AG10803 (cell line): ENCODE results near the gene CDKAL1.

ENCODE experiments used
- DNase-seq: peaks from one replicate; pipeline ENCODE4 v3.0.0; 2010; ENCODE audit warnings: low read depth
- H3K4me3 ChIP-seq: 2 replicates; pipeline ENCODE4 v1.5.1; 2011; ENCODE audit warnings: mild to moderate bottlenecking, low read length, control low read depth
- TF ChIP-seq, protein P1 (sequence below): conservative IDR thresholded peaks from 2 replicates; pipeline ENCODE4 v1.5.1; 2011; ENCODE audit warnings: mild to moderate bottlenecking, low read length, control low read depth, inconsistent platforms

CDKAL1 gene

DNA sequence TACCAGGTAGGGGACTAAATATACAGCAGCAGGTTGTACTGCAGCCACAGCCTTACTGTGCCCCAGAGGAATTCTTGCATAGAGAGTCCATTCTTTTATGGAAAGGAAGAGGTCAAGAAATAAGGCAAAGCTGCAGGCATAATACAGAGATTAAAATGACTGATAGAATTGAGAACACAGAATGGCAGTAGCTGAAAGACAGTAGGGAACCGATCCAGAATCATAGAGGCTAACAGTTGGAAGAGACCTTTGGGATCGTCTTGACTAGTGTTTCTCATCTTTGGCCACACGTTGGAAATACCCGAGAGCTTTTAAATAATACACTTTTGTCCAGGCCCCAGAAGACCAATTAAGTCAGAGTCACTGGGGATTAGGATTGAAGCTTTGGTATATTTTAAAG, 566.7 kb downstream of the CDKAL1 start:
- TF ChIP-seq, protein P1, sequence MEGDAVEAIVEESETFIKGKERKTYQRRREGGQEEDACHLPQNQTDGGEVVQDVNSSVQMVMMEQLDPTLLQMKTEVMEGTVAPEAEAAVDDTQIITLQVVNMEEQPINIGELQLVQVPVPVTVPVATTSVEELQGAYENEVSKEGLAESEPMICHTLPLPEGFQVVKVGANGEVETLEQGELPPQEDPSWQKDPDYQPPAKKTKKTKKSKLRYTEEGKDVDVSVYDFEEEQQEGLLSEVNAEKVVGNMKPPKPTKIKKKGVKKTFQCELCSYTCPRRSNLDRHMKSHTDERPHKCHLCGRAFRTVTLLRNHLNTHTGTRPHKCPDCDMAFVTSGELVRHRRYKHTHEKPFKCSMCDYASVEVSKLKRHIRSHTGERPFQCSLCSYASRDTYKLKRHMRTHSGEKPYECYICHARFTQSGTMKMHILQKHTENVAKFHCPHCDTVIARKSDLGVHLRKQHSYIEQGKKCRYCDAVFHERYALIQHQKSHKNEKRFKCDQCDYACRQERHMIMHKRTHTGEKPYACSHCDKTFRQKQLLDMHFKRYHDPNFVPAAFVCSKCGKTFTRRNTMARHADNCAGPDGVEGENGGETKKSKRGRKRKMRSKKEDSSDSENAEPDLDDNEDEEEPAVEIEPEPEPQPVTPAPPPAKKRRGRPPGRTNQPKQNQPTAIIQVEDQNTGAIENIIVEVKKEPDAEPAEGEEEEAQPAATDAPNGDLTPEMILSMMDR, result no peak
- no peak for DNase-seq
- H3K4me3 ChIP-seq, result no peak overlapping the region

DNA sequence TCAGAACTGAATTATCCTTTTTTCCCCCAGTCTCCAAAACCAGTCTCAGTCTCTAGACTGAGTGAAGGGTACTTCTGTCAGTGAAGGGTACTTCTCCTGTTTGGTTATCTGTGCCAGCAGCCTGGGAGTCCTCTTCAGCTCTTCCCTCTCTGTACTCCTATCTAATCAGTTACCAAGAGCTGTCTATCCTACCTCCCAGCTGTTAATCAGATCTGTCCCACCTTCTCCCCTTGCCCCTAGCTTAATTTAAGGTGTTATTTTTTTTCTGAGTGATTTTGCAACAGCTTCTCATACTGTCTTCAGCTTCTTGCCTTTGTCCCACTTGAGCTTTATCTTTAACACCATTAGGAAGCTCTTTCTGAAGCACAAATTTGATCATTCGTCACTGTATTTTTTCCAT, 567.4 kb downstream of the CDKAL1 start:
- H3K4me3 ChIP-seq, result no peak overlapping the region
- DNase-seq, result no peak
- TF ChIP-seq, protein P1, result no peak

DNA sequence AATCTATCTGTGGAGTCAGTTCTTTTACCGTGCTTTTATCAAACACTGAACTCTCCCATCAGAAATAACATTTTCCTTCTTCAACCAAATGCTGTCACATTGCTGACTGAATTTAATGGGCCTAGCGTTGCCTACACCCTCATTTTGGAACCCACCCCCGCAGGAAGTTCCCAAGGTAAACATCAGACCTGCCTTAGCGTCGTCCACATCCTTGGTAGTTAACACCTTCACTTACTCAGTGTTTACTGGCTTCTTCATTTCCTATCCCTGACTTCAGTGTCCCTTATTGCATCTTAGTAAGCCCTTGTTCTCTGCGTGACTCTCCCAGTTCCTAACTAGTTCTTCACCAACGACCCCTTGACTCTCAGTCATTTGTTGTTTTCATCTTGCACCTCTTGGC, 567.9 kb downstream of the CDKAL1 start:
- no peak for DNase-seq
- H3K4me3 ChIP-seq, result no peak overlapping the region
- TF ChIP-seq, protein P1, result no peak

DNA sequence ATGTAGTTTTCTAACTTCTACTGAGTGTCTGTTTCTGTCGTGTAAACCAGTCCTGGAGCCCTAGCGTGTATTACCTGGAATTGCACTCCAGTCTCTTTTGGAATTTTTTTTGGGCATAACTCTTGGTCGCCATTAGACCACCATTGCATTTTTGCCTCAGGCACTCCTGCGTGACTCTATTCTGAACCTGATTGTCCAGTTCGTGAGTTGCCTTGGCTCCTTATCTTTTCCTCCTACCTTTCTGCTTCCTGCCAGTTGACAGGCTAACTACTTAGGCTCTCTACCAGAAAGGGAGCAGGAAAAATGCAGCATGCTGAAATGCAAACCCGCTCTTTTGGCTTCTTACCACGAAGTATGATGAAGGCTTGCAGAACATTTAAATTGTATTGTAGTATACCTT, 568.4 kb downstream of the CDKAL1 start:
- TF ChIP-seq, protein P1, result no peak
- no peak overlapping the region for H3K4me3 ChIP-seq
- DNase-seq, result no peak

DNA sequence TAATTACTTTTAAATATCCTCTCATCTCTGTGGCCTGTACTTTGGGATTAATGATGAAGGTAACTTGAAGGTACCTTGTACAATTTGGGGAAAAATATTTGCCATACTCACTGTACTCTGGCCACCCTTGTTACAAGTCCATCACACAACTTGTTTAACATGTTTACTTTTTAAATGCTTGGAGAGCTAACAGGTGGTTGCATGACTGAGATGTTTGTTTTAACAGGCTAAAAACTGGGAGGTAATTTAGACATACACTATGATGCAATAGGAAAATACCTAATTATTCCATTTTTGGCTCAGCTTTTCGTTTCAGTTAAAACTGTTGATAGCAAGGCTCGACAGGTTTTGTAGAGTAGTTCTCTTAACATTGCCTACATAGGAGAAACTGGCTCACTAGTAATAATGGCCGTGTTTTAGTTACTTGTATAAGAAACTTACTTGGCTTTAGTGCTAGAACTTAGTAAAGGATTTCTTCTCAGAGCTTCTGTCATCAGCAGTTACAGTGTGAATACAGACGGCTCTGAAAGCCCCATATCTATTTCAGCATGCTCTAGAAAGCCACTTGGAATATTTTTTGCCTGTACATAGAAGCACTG, 569.5 kb downstream of the CDKAL1 start:
- no peak overlapping the region for H3K4me3 ChIP-seq
- DNase-seq, result no peak
- TF ChIP-seq, protein P1, result no peak

DNA sequence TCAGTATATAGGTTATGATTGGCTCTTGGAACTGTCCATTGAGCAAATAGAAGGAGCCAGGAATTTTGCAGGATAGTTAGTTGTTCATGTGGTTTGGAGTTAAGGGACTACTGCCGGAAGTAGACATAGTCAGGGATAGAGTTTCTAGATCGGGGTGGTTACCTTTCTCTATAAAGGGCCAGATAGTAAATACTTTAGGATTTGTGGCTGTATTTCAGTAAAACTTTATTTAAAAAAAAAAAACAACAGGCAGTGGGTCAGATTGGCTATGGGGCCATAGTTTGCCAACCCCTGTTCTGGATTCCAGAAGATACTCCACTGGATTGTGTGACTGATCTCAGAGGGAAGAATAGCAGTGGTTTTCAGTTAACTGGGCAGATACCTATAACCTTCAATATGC, 570.0 kb downstream of the CDKAL1 start:
- no peak for DNase-seq
- no peak overlapping the region for H3K4me3 ChIP-seq
- TF ChIP-seq, protein P1, result no peak

DNA sequence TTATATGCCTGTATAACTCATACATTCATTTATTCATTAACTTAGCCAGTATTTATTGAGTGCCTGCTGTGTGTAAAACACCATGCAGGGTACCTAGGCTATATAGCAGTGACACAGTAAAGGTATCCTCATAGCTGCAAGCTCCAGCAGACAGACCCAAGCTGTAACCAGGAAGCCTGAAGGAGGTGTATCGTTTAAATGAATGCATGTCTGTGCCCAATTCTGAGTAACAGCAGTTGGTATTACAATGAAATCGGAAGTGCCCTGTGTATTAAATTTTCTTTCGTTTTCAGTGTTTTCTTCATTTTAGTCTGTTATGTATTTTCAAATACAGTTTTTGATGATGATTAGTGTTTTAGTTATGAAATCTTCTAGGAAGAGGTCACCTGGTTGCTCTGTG, 573.5 kb downstream of the CDKAL1 start:
- TF ChIP-seq, protein P1, result no peak
- DNase-seq, result no peak
- no peak overlapping the region for H3K4me3 ChIP-seq
